ENCODE measurements around the gene OLFM4.

The OLFM4 gene

DNA sequence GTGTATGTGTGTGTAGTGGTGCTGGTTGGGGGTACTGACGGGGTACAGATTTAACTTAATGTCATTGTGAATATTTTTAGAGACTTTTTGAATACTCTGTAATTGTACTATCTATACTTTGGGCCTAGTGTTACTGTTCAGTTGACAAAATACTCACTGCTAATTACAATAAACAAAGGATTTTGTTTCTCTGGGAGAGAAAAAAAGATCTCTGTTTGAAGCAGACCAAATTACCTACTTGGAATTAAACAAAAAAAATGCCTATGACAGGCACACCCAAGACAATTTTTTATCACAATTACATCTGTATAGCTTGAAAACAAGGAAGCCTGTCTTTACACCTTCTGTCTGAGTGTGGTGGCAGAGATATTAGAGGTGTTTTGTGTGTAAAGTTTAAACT lies 45.1 kb downstream of the OLFM4 start:
- TF ChIP-seq, protein P1, sequence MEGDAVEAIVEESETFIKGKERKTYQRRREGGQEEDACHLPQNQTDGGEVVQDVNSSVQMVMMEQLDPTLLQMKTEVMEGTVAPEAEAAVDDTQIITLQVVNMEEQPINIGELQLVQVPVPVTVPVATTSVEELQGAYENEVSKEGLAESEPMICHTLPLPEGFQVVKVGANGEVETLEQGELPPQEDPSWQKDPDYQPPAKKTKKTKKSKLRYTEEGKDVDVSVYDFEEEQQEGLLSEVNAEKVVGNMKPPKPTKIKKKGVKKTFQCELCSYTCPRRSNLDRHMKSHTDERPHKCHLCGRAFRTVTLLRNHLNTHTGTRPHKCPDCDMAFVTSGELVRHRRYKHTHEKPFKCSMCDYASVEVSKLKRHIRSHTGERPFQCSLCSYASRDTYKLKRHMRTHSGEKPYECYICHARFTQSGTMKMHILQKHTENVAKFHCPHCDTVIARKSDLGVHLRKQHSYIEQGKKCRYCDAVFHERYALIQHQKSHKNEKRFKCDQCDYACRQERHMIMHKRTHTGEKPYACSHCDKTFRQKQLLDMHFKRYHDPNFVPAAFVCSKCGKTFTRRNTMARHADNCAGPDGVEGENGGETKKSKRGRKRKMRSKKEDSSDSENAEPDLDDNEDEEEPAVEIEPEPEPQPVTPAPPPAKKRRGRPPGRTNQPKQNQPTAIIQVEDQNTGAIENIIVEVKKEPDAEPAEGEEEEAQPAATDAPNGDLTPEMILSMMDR (IDR thresholded peaks at IDR 0.05) = no peak
- no peak overlapping the region for H3K27ac ChIP-seq
- intact Hi-C loops (cut with DNase I; ENCODE audit: low total_unique reads) = no loop called here
- H3K4me3 ChIP-seq = no peak overlapping the region
- H3K36me3 ChIP-seq = no peaks in the 10 kb centered on the region
- no peak for DNase-seq
- H3K9me3 ChIP-seq = no peaks in the 10 kb centered on the region
- H3K4me1 ChIP-seq = no peaks in the 10 kb centered on the region
- no peaks in the 10 kb centered on the region for H3K27me3 ChIP-seq

DNA sequence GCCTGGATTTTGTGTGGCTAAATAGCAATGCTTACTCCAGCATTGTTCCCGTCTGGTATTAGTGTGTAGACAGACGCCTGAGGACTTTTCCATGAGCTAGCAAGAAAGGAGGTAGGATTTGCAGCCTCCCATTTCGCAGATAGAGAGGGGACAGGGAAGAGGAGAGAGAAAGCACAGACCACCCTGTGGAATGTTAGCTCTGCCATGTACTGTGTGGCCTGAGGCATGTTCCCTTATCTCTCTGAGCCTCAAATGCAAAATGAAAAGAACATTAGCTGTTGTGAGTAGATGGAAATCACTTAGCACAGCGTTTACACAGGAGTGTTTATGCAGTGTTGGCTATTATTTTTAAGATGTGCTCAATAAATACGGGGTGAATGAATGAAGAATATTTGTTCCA lies 45.5 kb downstream of the OLFM4 start:
- H3K9me3 ChIP-seq = no peaks in the 10 kb centered on the region
- DNase-seq = no peak
- no peaks in the 10 kb centered on the region for H3K4me1 ChIP-seq
- no peak overlapping the region for H3K4me3 ChIP-seq
- intact Hi-C loops (cut with DNase I; ENCODE audit: low total_unique reads) = no loop called here
- no peaks in the 10 kb centered on the region for H3K36me3 ChIP-seq
- TF ChIP-seq, protein P1 (IDR thresholded peaks at IDR 0.05) = no peak
- H3K27me3 ChIP-seq = no peaks in the 10 kb centered on the region
- no peak overlapping the region for H3K27ac ChIP-seq

DNA sequence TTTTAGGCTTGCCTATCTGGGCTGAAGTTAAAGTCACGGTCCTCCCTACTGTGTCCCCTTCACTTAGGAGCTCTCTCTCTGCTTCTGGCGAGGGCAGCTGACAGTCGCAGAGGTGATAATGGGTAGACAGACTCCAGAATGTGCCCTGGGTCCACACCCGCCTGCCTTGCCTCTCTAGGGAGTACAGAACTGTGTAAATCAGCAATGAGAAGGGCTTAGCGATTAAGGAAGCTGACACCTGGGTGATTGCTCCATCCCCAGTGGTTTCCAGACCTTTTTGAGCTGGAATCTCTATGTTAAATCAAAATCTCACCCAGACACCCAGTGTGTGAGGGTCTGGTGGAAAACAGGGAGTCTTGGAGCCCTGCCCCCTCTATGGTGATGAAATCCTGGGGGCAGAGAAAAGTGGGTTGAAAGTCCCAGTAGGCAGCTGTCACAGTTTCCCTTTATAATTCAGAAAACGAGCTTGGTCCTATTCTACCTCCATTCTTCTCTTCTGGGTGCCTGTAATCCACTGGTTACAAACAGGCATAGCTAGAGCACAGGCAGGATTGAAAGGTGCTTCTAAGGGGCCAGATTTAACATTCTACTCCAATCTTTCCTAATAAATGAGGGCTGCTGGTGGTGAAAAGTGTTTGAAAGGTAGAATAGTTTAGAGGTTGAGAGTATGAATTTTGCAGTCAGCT lies 46.9 kb downstream of the OLFM4 start:
- Histone ChIP-seq H3K27me3 (no peaks in the 10 kb centered on the region), H3K27ac (no peak overlapping the region), H3K4me1 (no peaks in the 10 kb centered on the region), H3K4me3 (no peak overlapping the region), H3K9me3 (no peaks in the 10 kb centered on the region), H3K36me3 (no peaks in the 10 kb centered on the region)
- TF ChIP-seq, protein P1 (IDR thresholded peaks at IDR 0.05) = no peak
- no peak for DNase-seq
- intact Hi-C loops (cut with DNase I; ENCODE audit: low total_unique reads) = no loop called here

DNA sequence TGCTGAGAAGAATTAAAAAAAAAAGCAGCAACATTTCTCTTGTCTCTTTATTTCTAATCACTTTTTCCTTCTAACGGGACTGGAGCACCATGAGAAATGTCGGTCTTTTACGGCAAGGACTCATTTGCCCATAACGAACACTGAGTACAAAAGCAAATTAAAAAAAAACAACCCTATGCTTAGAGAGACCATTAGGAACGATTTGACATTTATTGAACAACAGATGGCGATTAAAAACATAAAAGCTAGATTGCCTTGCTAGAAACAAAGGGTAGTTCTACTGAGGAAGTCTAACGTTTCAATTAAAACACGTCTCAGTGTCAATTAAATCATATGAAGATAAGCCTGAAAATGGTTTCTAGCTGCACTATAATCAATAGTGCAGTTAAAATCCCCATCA lies 51.1 kb downstream of the OLFM4 start:
- H3K4me1 ChIP-seq = no peaks in the 10 kb centered on the region
- DNase-seq = no peak
- H3K9me3 ChIP-seq = no peaks in the 10 kb centered on the region
- H3K27ac ChIP-seq = no peak overlapping the region
- intact Hi-C loops (cut with DNase I; ENCODE audit: low total_unique reads) = no loop called here
- H3K27me3 ChIP-seq = no peaks in the 10 kb centered on the region
- TF ChIP-seq, protein P1 (IDR thresholded peaks at IDR 0.05) = no peak
- no peak overlapping the region for H3K4me3 ChIP-seq
- H3K36me3 ChIP-seq = no peaks in the 10 kb centered on the region

DNA sequence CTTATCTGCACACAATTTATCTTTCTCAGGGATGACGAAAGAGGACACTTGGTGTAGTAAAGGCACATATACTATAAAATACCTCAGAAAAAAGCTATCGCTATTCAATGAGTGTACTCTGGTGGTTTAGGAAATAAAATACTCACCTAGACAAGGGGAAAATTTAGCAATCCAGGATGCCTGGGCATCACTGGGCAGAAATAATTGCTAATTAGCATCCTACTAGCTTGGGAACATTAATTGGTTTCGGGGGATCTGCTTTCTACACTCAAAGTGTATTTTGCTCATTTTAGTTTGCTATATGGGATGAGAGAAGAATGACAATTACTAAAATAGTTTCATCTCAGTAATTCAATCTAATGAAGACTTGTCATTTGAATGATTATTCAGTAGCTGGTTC lies 60.3 kb downstream of the OLFM4 start:
- Histone ChIP-seq H3K36me3 (no peaks in the 10 kb centered on the region), H3K9me3 (no peaks in the 10 kb centered on the region), H3K4me3 (no peak overlapping the region), H3K4me1 (no peaks in the 10 kb centered on the region), H3K27me3 (no peaks in the 10 kb centered on the region), H3K27ac (no peak overlapping the region)
- TF ChIP-seq, protein P1 (IDR thresholded peaks at IDR 0.05) = no peak
- intact Hi-C loops (cut with DNase I; ENCODE audit: low total_unique reads) = no loop called here
- DNase-seq = no peak

DNA sequence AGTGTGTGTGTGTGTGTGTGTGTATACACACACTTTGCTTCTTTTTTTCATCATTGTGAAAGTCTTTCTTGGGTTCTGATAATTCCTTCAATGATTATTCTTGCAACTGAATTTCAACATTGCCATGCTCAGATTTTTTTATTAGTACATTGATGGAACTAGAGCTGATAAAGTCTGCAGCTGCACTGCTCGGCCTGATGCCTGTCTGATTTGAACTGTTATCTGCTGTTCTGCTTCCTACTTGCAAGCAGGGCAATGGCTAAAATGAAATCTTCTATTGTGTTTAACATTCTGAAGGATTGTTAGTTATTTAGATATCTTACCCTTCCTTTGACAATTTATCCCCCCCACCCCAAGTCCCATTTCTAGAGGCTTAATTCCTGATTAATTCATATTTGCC lies 61.3 kb downstream of the OLFM4 start:
- intact Hi-C loops (cut with DNase I; ENCODE audit: low total_unique reads) = no loop called here
- H3K27me3 ChIP-seq = no peaks in the 10 kb centered on the region
- no peaks in the 10 kb centered on the region for H3K9me3 ChIP-seq
- no peaks in the 10 kb centered on the region for H3K4me1 ChIP-seq
- no peak for DNase-seq
- H3K36me3 ChIP-seq = no peaks in the 10 kb centered on the region
- H3K4me3 ChIP-seq = no peak overlapping the region
- no peak overlapping the region for H3K27ac ChIP-seq
- TF ChIP-seq, protein P1 (IDR thresholded peaks at IDR 0.05) = no peak
